ENCODE results near the gene TTC23. TPM values are rescaled to one million over a fixed set of nuclear protein-coding genes. Genes with fewer than 3 reads are reported as not detected.

Gene TTC23
- polyA plus RNA-seq, 2 of the 4 experiments (the other 2 are of a cell fraction): 7.0 to 16.5 TPM

GRCh38 chr15:99181545-99181971 is 67.8 kb downstream of the TTC23 start:
- no peak for TF ChIP-seq NR3C1 (IDR thresholded peaks at IDR 0.05)
- no peak for TF ChIP-seq GATA3 (IDR thresholded peaks at IDR 0.05; ENCODE audit: borderline replicate concordance)
- no peak for TF ChIP-seq NPAS2 (CRISPR knock-in tag; IDR thresholded peaks at IDR 0.05; ENCODE audit: borderline replicate concordance)
- no peaks in the 10 kb centered on the region for H3K4me1 ChIP-seq
- DNase-seq (ENCODE audit: low read depth in 1 of 2, low spot score in 1 of 2): no peak
- CTCF ChIA-PET: interaction anchor here (0.7 to 2.9 kb wide), 5 partner anchors 11 to 80 kb away, joined by 3 to 17 read pairs (median 3); no protein-coding TSS in a partner anchor
- H3K4me2 ChIP-seq: no peak overlapping the region
- H3K9me3 ChIP-seq: no peaks in the 10 kb centered on the region
- no peak overlapping the region for H3K4me3 ChIP-seq
- WGBS (ENCODE audit: missing lambda C conversion rate): 68% methylated on average over 4 of the region's 4 CpGs
- POLR2A ChIA-PET: no interaction called here
- peak in 1 of 2 experiments; percentile 40; a peak in 3 of 6 replicates for ATAC-seq
- H3K27ac ChIP-seq: no peak overlapping the region
- FAIRE-seq: no peak

GRCh38 chr15:99180964-99181306 is 68.4 kb downstream of the TTC23 start:
- ATAC-seq (no peak), FAIRE-seq (no peak), DNase-seq (ENCODE audit: low read depth in 1 of 2, low spot score in 1 of 2) (no peak)
- CTCF ChIA-PET: interaction anchor here (0.7 to 2.9 kb wide), 3 partner anchors 13 to 80 kb away, joined by 3 to 17 read pairs (median 9); no protein-coding TSS in a partner anchor
- no peak for TF ChIP-seq ELK1 (IDR thresholded peaks at IDR 0.05; ENCODE audit: low read depth, low read length)
- no peak for TF ChIP-seq PBX3 (IDR thresholded peaks at IDR 0.05)
- no peak for TF ChIP-seq BCL3 (IDR thresholded peaks at IDR 0.05)
- no peak for TF ChIP-seq BHLHE40 (IDR thresholded peaks at IDR 0.05; ENCODE audit: low read depth, low read length)
- TF ChIP-seq ZFP36 (IDR thresholded peaks at IDR 0.05; ENCODE audit: borderline replicate concordance, partially characterized antibody): no peak
- TF ChIP-seq TFCP2L1 (CRISPR knock-in tag; IDR thresholded peaks at IDR 0.05): no peak
- no peak for TF ChIP-seq E2F6 (IDR thresholded peaks at IDR 0.05; ENCODE audit: borderline replicate concordance, low read depth)
- TF ChIP-seq MAZ (IDR thresholded peaks at IDR 0.05; ENCODE audit: borderline replicate concordance, low read depth, low read length): no peak
- TF ChIP-seq PHF8 (IDR thresholded peaks at IDR 0.05; ENCODE audit: borderline replicate concordance, low read depth): no peak
- TF ChIP-seq RFX5 (IDR thresholded peaks at IDR 0.05): no peak
- TF ChIP-seq EP300 (IDR thresholded peaks at IDR 0.05): no peak
- TF ChIP-seq MAFK (IDR thresholded peaks at IDR 0.05; ENCODE audit: partially characterized antibody): no peak
- TF ChIP-seq ZSCAN20 (CRISPR knock-in tag; IDR thresholded peaks at IDR 0.05): no peak
- no peak for TF ChIP-seq ATOH8 (CRISPR knock-in tag; IDR thresholded peaks at IDR 0.05; ENCODE audit: low read depth)
- no peak for TF ChIP-seq ESRRA (IDR thresholded peaks at IDR 0.05; ENCODE audit: borderline replicate concordance, low read length)
- TF ChIP-seq FOXS1 (CRISPR knock-in tag; IDR thresholded peaks at IDR 0.05): no peak
- Histone ChIP-seq H3K4me1 (no peaks in the 10 kb centered on the region), H3K4me3 (no peak overlapping the region), H3K27ac (no peak overlapping the region), H3K4me2 (no peak overlapping the region), H3K9me3 (no peaks in the 10 kb centered on the region)
- WGBS (ENCODE audit: missing lambda C conversion rate): 69% methylated on average over 2 of the region's 2 CpGs
- POLR2A ChIA-PET: no interaction called here

Data from A549 (cell line).